K562 (cell line): ENCODE data around the gene PNP. TPM values are rescaled to one million over a fixed set of nuclear protein-coding genes. Genes with fewer than 3 reads are reported as not detected.

ENCODE experiments used
- ATAC-seq: fragments of 200-7000 bp; cut with Tn5 transposase; 3 replicates; pipeline ENCODE4 v1.9.1; 2020; ENCODE audit warnings: moderate library complexity
- BruUV-seq: library from RNA; stranded (reverse); fragments of 400-500 nt; replicated peaks from 2 replicates; lab custom pipeline; 2021; lab: Mats Ljungman, UMichigan
- CTCF ChIA-PET: fragments of 300-600 bp; formaldehyde crosslinking; extraction: SDS; loops from one replicate; lab custom pipeline; 2021; ENCODE audit warnings: low intra/inter-chr PET ratio; lab: Yijun Ruan, JAX
- POLR2A ChIA-PET: fragments of 300-600, 350-650 bp; sonication (Branson Sonifier 250); formaldehyde crosslinking; extraction: SDS; loops from one replicate; lab custom pipeline; 2021; ENCODE audit warnings: antibody characterized with exemption, inconsistent platforms; lab: Yijun Ruan, JAX
- DNase-seq, 4 experiments: peaks; one replicate each; pipeline versions ENCODE4 v3.0.0 to v3.0.0-alpha.2; 2011 to 2018; ENCODE audit warnings: low spot score in 3 of 4, mixed read lengths in 3 of 4; ENCODE audit errors: extremely low read depth in 1 of 4
- FAIRE-seq: peaks from 2 replicates; lab custom pipeline; 2011; peaks lifted over from hg19 to GRCh38; lab: Jason Lieb, UNC
- H2AFZ ChIP-seq: 2 replicates; pipeline ENCODE4 v1.6.0; 2011; ENCODE audit warnings: low read depth, low read length, control low read depth, inconsistent platforms
- H3K27ac ChIP-seq: fragments of 200-600 bp; 3 replicates; pipeline ENCODE4 v1.8.0; 2011; ENCODE audit warnings: low read depth, mild to moderate bottlenecking, control low read depth, inconsistent platforms, low read length, moderate library complexity, mixed read lengths; ENCODE audit errors: extremely low read depth
- H3K27me3 ChIP-seq, 2 experiments: fragments of 300-600 bp in 1 of 2; 2 replicates in 1 of 2; 3 replicates in 1 of 2; pipeline versions ENCODE4 v1.6.0 to v1.8.0; 2011; ENCODE audit warnings: inconsistent platforms in 2 of 2, low read length in 2 of 2, mild to moderate bottlenecking in 1 of 2, mixed read lengths in 1 of 2, moderate library complexity in 1 of 2; ENCODE audit not compliant: control insufficient read depth in 2 of 2, insufficient read depth in 2 of 2
- H3K36me3 ChIP-seq: fragments of 300-600 bp; 3 replicates; pipeline ENCODE4 v1.8.0; 2011; ENCODE audit warnings: mild to moderate bottlenecking, low read length, inconsistent platforms; ENCODE audit not compliant: control insufficient read depth, insufficient read depth
- H3K4me1 ChIP-seq, 2 experiments: fragments of 200-600 bp in 1 of 2; replicated peaks in 1 of 2; 2 replicates in 1 of 2; 3 replicates in 1 of 2; pipeline versions ENCODE4 v1.5.1 to v1.8.0; 2011; ENCODE audit warnings: inconsistent platforms in 2 of 2, low read length in 2 of 2, mild to moderate bottlenecking in 1 of 2, mixed read lengths in 1 of 2, moderate library complexity in 1 of 2; ENCODE audit not compliant: control insufficient read depth in 2 of 2, insufficient read depth in 2 of 2
- H3K4me2 ChIP-seq: 2 replicates; pipeline ENCODE4 v1.6.1; 2011; ENCODE audit warnings: low read length, control low read depth, inconsistent platforms, mixed read lengths; ENCODE audit not compliant: insufficient read depth
- H3K4me3 ChIP-seq: fragments of 200-600 bp; sonication (generic), shearing (Covaris generic); 2 replicates; pipeline ENCODE4 v1.5.1; 2016; ENCODE audit warnings: control low read depth, inconsistent platforms
- H3K79me2 ChIP-seq: fragments of 200-600 bp; 3 replicates; pipeline ENCODE4 v1.8.0; 2011; ENCODE audit warnings: low read length, inconsistent platforms; ENCODE audit not compliant: control insufficient read depth, insufficient read depth
- H3K9ac ChIP-seq, 2 experiments: 2 replicates each; pipeline versions ENCODE4 v1.6.0 to v1.6.1; 2011; ENCODE audit warnings: low read depth in 2 of 2, low read length in 2 of 2, control low read depth in 1 of 2, inconsistent platforms in 1 of 2, mild to moderate bottlenecking in 1 of 2, mixed read lengths in 1 of 2; ENCODE audit not compliant: insufficient read depth in 1 of 2
- H3K9me1 ChIP-seq: one replicate; pipeline ENCODE4 v1.6.0; 2011; ENCODE audit warnings: inconsistent platforms, mild to moderate bottlenecking, low read length, moderate library complexity; ENCODE audit not compliant: control insufficient read depth, insufficient read depth
- H3K9me3 ChIP-seq: replicated peaks from 2 replicates; pipeline ENCODE4 v1.5.1; 2011; ENCODE audit warnings: low read depth, low read length, inconsistent platforms; ENCODE audit not compliant: control insufficient read depth, insufficient read depth
- H4K20me1 ChIP-seq: replicated peaks from 2 replicates; pipeline ENCODE4 v1.6.1; 2011; ENCODE audit warnings: low read length, inconsistent platforms, mixed read lengths; ENCODE audit not compliant: control insufficient read depth, insufficient read depth
- BDP1 ChIP-seq: IDR thresholded peaks from 3 replicates; pipeline ENCODE4 v1.6.1; 2011; ENCODE audit not compliant: insufficient read length, insufficient read depth
- CBX5 ChIP-seq: IDR thresholded peaks from 2 replicates; pipeline ENCODE4 v1.6.1; 2014; ENCODE audit warnings: low read depth, borderline replicate concordance
- DDX20 ChIP-seq: fragments of 450-650 bp; IDR thresholded peaks from 2 replicates; pipeline ENCODE4 v1.6.1; 2016; ENCODE audit warnings: missing genetic modification characterization, low read depth, mild to moderate bottlenecking, missing compliant biosample characterization, moderate library complexity
- LARP7 ChIP-seq: fragments of 450-650 bp; IDR thresholded peaks from 2 replicates; pipeline ENCODE4 v1.6.1; 2016
- PURB ChIP-seq: sonication (generic); formaldehyde crosslinking; IDR thresholded peaks from 2 replicates; pipeline ENCODE4 v1.9.0; 2021; ENCODE audit warnings: low read depth, mild to moderate bottlenecking, missing genetic modification reagents
- SRF ChIP-seq, 2 experiments: fragments of 250-450, 450-650 bp in 1 of 2; sonication (Bioruptor Pico) in 1 of 2; sonication (generic) in 1 of 2; formaldehyde crosslinking; IDR thresholded peaks; 2 replicates each; pipeline versions ENCODE4 v1.5.0 to v1.5.1; 2020 to 2022; ENCODE audit warnings: mild to moderate bottlenecking in 1 of 2, missing genetic modification reagents in 1 of 2
- TBL1XR1 ChIP-seq, 2 experiments: IDR thresholded peaks; 2 replicates each; pipeline ENCODE4 v1.6.1; 2012; ENCODE audit warnings: improper control_type of control experiment in 2 of 2, low read length in 2 of 2, mild to moderate bottlenecking in 1 of 2
- XRCC5 ChIP-seq: fragments of 200-400 bp; formaldehyde crosslinking; IDR thresholded peaks from 2 replicates; pipeline ENCODE4 v1.6.1; 2017; ENCODE audit warnings: low read depth, mild to moderate bottlenecking, low read length
- ZC3H4 ChIP-seq: sonication (generic); formaldehyde crosslinking; IDR thresholded peaks from 2 replicates; pipeline ENCODE4 v1.9.0; 2021; ENCODE audit warnings: missing genetic modification reagents, borderline replicate concordance
- ZNF146 ChIP-seq: IDR thresholded peaks from one replicate; pipeline ENCODE4 v1.6.1; 2018; ENCODE audit warnings: missing compliant biosample characterization; ENCODE audit not compliant: unreplicated experiment
- ZNF75A ChIP-seq: fragments of 450-650 bp; formaldehyde crosslinking; IDR thresholded peaks from 2 replicates; pipeline ENCODE4 v1.4.0; 2020; ENCODE audit warnings: mild to moderate bottlenecking
- WGBS: fragments of 100-300 bp; shearing (Covaris generic); methylation state at CpG from one replicate; pipeline ENCODE4 v1.1.6; 2016; ENCODE audit warnings: low coverage, mixed read lengths; ENCODE audit not compliant: insufficient coverage; ENCODE audit errors: missing lambda C conversion rate; 5-methylcytosine and 5-hydroxymethylcytosine counted together
- in situ Hi-C: fragments of 300-500 bp; cut with MboI; formaldehyde crosslinking; loops from 4 replicates; pipeline ENCODE4 v1.15.0; 2018; ENCODE audit warnings: inconsistent platforms, mixed read lengths
- intact Hi-C: fragments of 100-400 bp; cut with micrococcal nuclease; formaldehyde crosslinking; loops from 2 replicates; pipeline ENCODE4 v1.14.2; 2022
- polyA plus RNA-seq, 8 experiments: library from polyadenylated mRNA; depleted of rRNA in 4 of 8; stranded (reverse) in 5 of 8; unstranded in 3 of 8; fragments of >200 nt; fragmentation: Nextera tagmentation in 2 of 8; fragmentation: Illumina TruSeq in 1 of 8; extraction: Ambion mirVana in 2 of 8; extraction: Trizol in 1 of 8; gene quantifications; 2 replicates each; pipeline versions ENCODE4 v1.2.1 to v1.2.3, GENCODE V29; 2011 to 2014; ENCODE audit warnings: inconsistent platforms in 1 of 8, missing spikeins in 1 of 8
- total RNA-seq, 7 experiments: library from RNA; depleted of rRNA in 6 of 7; stranded (reverse); fragments of >200 nt in 6 of 7; fragmentation: Illumina TruSeq in 2 of 7; extraction: Trizol in 2 of 7; gene quantifications; 2 replicates each; pipeline versions ENCODE4 v1.2.1 to v1.2.3, GENCODE V29; 2011 to 2021; ENCODE audit warnings: low replicate concordance in 1 of 7
- TF ChIP-seq, protein P1 (sequence below): fragments of 250-450 bp; sonication (Bioruptor Pico); IDR thresholded peaks from 2 replicates; pipeline ENCODE4 v1.5.0; 2021; ENCODE audit warnings: mild to moderate bottlenecking, moderate library complexity
- TF ChIP-seq, protein P2 (sequence below): IDR thresholded peaks from 2 replicates; pipeline ENCODE4 v1.6.1; 2016; ENCODE audit warnings: missing genetic modification characterization, missing compliant biosample characterization
- TF ChIP-seq, protein P3 (sequence below): fragments of 200-400 bp; formaldehyde crosslinking; IDR thresholded peaks from 2 replicates; pipeline ENCODE4 v1.6.1; 2017; ENCODE audit warnings: mild to moderate bottlenecking, low read depth, low read length, moderate library complexity

PNP gene
- total and polyA plus RNA-seq, 9 of the 15 experiments (the other 6 are each of a cell fraction or from before 2014, with no cell fraction given), result 92.5 to 288 (median 137) TPM

DNA sequence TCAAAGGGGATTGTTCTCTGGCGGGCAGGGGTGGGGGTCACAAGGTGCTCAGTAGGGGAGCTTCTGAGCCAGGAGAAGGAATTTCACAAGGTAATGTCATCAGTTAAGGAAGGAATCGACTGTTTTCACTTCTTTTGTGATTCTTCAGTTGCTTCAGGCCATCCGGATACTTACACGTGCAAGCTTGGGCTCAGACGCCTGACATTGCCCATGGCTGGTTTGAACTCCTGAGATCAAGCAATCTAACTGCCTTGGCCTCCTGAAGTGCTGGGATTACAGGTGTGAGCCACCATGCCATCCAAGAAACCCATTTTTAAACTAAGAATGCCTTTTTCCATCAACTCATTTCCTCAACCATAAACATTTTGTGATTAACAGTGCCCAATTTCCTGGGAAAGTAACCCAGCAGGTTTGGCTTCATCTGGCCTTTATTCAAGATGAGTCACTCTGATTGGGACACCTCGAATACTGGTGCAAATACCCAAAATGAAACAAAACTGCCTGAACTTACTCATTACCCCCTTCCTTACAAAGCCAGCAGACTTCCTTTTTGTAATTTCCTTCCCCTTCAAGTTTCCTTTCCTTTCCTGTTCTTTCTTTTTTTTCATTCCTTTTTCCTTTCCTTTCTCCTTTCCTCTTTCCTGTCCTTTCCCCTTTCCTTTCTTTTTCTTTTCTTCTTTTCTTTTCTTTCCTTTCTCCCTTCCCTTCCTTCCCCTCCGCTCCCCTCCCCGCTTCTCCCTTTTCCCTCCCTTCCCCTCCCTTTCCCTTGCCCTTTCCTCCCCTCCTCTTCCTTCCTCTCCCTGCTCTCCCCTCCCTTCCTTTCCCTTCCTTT, 25.9 kb downstream of the PNP start:
- in situ Hi-C loops, result no loop called here
- WGBS, result 53% methylated on average over 7 of the region's 8 CpGs
- Histone ChIP-seq H4K20me1 (no peaks in the 10 kb centered on the region), H3K79me2 (no peaks in the 10 kb centered on the region), H3K27me3 (no peaks in the 10 kb centered on the region), H3K36me3 (no peaks in the 10 kb centered on the region), H3K9me3 (no peaks in the 10 kb centered on the region), H3K9ac (no peak overlapping the region), H2AFZ (no peak overlapping the region), H3K9me1 (no peaks in the 10 kb centered on the region), H3K4me3 (no peak overlapping the region), H3K27ac (no peak overlapping the region), H3K4me2 (no peak overlapping the region), H3K4me1 (peaks cover 4 to 18% of the 10 kb centered on the region in 2 experiments; a peak in 3 of 5 replicates)
- peak; percentile 40 for FAIRE-seq
- ChIA-PET CTCF (no interaction called here), POLR2A (no interaction called here)
- intact Hi-C loops, result no loop called here
- no peak for ATAC-seq
- no peak for DNase-seq
- BruUV-seq, result no TSS peak
- TF ChIP-seq CBX5, result peak; percentile 47; the same call in 1 of the 2 replicates
- no peak for TF ChIP-seq PURB (CRISPR knock-in tag)
- TF ChIP-seq ZC3H4 (CRISPR knock-in tag), result no peak
- TF ChIP-seq, protein P1, sequence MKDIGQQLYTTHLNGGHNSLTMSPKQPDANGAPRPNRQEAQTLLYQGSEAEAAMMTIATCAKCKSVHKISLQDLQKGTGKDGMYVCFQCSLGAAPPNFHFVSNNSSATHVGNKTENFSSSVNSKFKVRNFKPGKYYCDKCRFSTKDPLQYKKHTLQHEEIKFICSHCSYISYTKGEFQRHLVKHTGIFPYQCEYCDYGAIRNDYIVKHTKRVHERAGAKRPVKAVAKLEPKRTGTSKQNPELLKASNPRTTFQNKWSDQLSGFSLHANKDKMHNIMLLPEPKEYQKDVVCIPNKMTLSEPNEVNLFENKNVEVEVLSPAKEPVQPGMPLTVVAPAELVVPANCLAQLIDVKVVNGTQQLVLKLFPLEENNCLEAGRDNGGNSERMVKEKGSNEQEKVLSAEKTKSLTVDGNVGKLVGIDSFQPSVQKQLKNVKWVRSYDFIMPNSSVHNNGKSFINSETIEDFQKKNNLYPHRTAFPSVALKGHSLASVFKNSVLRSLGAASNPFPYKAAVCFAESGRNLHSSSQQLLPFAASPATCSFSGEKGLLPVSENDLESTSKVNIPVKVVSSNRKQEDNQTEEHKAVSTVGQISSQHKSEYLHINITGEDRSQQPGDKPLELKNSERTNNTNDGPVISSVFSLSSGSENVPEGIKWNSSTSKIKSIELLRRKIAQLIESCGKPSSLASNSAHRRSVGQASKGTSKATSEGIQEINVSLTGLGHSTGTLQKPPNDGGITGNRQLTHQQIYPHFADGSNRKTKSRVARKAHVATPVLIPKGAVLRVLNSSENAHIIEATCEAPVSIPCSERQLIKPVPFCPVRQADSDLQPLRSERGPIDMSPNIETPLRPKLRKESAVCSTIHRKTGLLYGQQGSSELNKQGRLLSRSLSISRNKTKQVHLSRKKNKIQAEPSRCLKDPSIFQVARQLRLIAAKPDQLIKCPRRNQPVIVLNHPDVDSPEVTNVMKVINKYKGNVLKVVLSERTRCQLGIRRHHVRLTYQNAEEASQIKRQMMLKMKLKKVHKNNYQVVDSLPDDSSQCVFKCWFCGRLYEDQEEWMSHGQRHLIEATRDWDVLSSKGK (CRISPR knock-in tag), result no peak
- TF ChIP-seq XRCC5, result no peak
- TF ChIP-seq TBL1XR1 (IDR thresholded peaks at IDR 0.05; ENCODE audit: low read length in 2 of 2), result no peak
- TF ChIP-seq DDX20 (tag), result no peak
- TF ChIP-seq LARP7, result no peak
- no peak for TF ChIP-seq ZNF75A (CRISPR knock-in tag)
- no peak for TF ChIP-seq ZNF146
- TF ChIP-seq, protein P2, sequence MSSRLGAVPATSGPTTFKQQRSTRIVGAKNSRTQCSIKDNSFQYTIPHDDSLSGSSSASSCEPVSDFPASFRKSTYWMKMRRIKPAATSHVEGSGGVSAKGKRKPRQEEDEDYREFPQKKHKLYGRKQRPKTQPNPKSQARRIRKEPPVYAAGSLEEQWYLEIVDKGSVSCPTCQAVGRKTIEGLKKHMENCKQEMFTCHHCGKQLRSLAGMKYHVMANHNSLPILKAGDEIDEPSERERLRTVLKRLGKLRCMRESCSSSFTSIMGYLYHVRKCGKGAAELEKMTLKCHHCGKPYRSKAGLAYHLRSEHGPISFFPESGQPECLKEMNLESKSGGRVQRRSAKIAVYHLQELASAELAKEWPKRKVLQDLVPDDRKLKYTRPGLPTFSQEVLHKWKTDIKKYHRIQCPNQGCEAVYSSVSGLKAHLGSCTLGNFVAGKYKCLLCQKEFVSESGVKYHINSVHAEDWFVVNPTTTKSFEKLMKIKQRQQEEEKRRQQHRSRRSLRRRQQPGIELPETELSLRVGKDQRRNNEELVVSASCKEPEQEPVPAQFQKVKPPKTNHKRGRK (tag), result peak; percentile 84
- TF ChIP-seq, protein P3, sequence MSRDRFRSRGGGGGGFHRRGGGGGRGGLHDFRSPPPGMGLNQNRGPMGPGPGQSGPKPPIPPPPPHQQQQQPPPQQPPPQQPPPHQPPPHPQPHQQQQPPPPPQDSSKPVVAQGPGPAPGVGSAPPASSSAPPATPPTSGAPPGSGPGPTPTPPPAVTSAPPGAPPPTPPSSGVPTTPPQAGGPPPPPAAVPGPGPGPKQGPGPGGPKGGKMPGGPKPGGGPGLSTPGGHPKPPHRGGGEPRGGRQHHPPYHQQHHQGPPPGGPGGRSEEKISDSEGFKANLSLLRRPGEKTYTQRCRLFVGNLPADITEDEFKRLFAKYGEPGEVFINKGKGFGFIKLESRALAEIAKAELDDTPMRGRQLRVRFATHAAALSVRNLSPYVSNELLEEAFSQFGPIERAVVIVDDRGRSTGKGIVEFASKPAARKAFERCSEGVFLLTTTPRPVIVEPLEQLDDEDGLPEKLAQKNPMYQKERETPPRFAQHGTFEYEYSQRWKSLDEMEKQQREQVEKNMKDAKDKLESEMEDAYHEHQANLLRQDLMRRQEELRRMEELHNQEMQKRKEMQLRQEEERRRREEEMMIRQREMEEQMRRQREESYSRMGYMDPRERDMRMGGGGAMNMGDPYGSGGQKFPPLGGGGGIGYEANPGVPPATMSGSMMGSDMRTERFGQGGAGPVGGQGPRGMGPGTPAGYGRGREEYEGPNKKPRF, result no peak
- TF ChIP-seq BDP1, result no peak
- no peak for TF ChIP-seq SRF (CRISPR knock-in tag; IDR thresholded peaks at IDR 0.05)
